SK-N-SH treated with all-trans-retinoic acid at 6 μM for 48 hours (cell line): Measurements from ENCODE around the gene EARS2.

Experiments
- ARNTL ChIP-seq: fragments of 450-650 bp; formaldehyde crosslinking; IDR thresholded peaks from 2 replicates; pipeline ENCODE4 v1.5.0; 2020; ENCODE audit warnings: low read depth, mild to moderate bottlenecking, moderate library complexity, borderline replicate concordance
- BACH2 ChIP-seq: fragments of 250-450 bp; sonication (Bioruptor Pico); IDR thresholded peaks from 2 replicates; pipeline ENCODE4 v1.9.0; 2021; ENCODE audit warnings: mild to moderate bottlenecking, borderline replicate concordance
- PATZ1 ChIP-seq: fragments of 250-450 bp; sonication (Bioruptor Pico); IDR thresholded peaks from 2 replicates; pipeline ENCODE4 v1.8.0; 2020; ENCODE audit warnings: mild to moderate bottlenecking, moderate library complexity, borderline replicate concordance
- RARB ChIP-seq: fragments of 250-450 bp; sonication (Bioruptor Pico); IDR thresholded peaks from 2 replicates; pipeline ENCODE4 v1.8.0; 2021; ENCODE audit warnings: mild to moderate bottlenecking, moderate library complexity
- ZC3H10 ChIP-seq: fragments of 250-450 bp; sonication (Bioruptor Pico); IDR thresholded peaks from 2 replicates; pipeline ENCODE4 v1.5.1; 2021; ENCODE audit warnings: mild to moderate bottlenecking, moderate library complexity
- ZFP3 ChIP-seq: fragments of 250-450 bp; sonication (Bioruptor Pico); IDR thresholded peaks from 2 replicates; pipeline ENCODE4 v1.5.0; 2020; ENCODE audit warnings: mild to moderate bottlenecking, moderate library complexity
- ZNF8 ChIP-seq: fragments of 450-650 bp; formaldehyde crosslinking; IDR thresholded peaks from 2 replicates; pipeline ENCODE4 v1.5.0; 2020; ENCODE audit warnings: mild to moderate bottlenecking, moderate library complexity

GRCh38 chr16:23534868-23535860 lies 22.0 kb downstream of the EARS2 start:
- no peak for TF ChIP-seq ZC3H10
- TF ChIP-seq ZFP3 (CRISPR knock-in tag) = no peak
- no peak for TF ChIP-seq ZNF8 (CRISPR knock-in tag)
- TF ChIP-seq BACH2 = no peak
- TF ChIP-seq PATZ1 (CRISPR knock-in tag) = no peak
- no peak for TF ChIP-seq RARB (CRISPR knock-in tag)
- no peak for TF ChIP-seq ARNTL
